ENCODE data around the gene MCM3.

MCM3 gene

GRCh38 chr6:52284460-52285176, at the start of gene MCM3:
MCM3 (minus strand) TSS chr6:52284742; CDS start chr6:52284674, 68 bp downstream.
- peak; percentile 100 for DNase-seq

GRCh38 chr6:52333840-52334200, 49.3 kb upstream of the MCM3 start:
- DNase-seq, result no peak

GRCh38 chr6:52331793-52332457, 47.4 kb upstream of the MCM3 start:
- no peak for DNase-seq

GRCh38 chr6:52330470-52330869, 45.9 kb upstream of the MCM3 start:
- no peak for DNase-seq

GRCh38 chr6:52328729-52329128, 44.2 kb upstream of the MCM3 start:
- DNase-seq, result peak; percentile 24

- DNase-seq, result no peak
Observed at GRCh38 chr6:52328303-52328662, 43.7 kb upstream of the MCM3 start.

- no peak for DNase-seq
Observed at GRCh38 chr6:52326540-52327364, 42.2 kb upstream of the MCM3 start.

- DNase-seq, result no peak
Observed at GRCh38 chr6:52325695-52326471, 41.3 kb upstream of the MCM3 start.

- DNase-seq, result no peak
Observed at GRCh38 chr6:52324189-52324588, 39.6 kb upstream of the MCM3 start.

GRCh38 chr6:52317841-52318581, 33.5 kb upstream of the MCM3 start:
- DNase-seq, result no peak

- no peak for DNase-seq
Observed at GRCh38 chr6:52317211-52317610, 32.7 kb upstream of the MCM3 start.

GRCh38 chr6:52314752-52315151, 30.2 kb upstream of the MCM3 start:
- no peak for DNase-seq

GRCh38 chr6:52312461-52312860, 27.9 kb upstream of the MCM3 start:
- no peak for DNase-seq

- no peak for DNase-seq
Observed at GRCh38 chr6:52310932-52311331, 26.4 kb upstream of the MCM3 start.

GRCh38 chr6:52307900-52308372, 23.4 kb upstream of the MCM3 start:
- DNase-seq, result no peak

- no peak for DNase-seq
Observed at GRCh38 chr6:52306972-52307870, 22.7 kb upstream of the MCM3 start.

- DNase-seq, result no peak
Observed at GRCh38 chr6:52305948-52306767, 21.6 kb upstream of the MCM3 start.

GRCh38 chr6:52305411-52305810, 20.9 kb upstream of the MCM3 start:
- DNase-seq, result no peak

- DNase-seq, result no peak
Observed at GRCh38 chr6:52304983-52305390, 20.4 kb upstream of the MCM3 start.

- DNase-seq, result no peak
Observed at GRCh38 chr6:52303178-52303577, 18.6 kb upstream of the MCM3 start.

Data from NCI-H748 treated with DMSO at 0.1 percent for 48 hours (cell line).